NCI-H146 treated with DMSO at 0.1 percent for 48 hours (cell line): ENCODE data around the gene PRR3.

Experiments used
- DNase-seq: peaks from one replicate; lab custom pipeline; 2025; ENCODE audit not compliant: unreplicated experiment; lab: John Stamatoyannopoulos, UW

PRR3 gene

DNA sequence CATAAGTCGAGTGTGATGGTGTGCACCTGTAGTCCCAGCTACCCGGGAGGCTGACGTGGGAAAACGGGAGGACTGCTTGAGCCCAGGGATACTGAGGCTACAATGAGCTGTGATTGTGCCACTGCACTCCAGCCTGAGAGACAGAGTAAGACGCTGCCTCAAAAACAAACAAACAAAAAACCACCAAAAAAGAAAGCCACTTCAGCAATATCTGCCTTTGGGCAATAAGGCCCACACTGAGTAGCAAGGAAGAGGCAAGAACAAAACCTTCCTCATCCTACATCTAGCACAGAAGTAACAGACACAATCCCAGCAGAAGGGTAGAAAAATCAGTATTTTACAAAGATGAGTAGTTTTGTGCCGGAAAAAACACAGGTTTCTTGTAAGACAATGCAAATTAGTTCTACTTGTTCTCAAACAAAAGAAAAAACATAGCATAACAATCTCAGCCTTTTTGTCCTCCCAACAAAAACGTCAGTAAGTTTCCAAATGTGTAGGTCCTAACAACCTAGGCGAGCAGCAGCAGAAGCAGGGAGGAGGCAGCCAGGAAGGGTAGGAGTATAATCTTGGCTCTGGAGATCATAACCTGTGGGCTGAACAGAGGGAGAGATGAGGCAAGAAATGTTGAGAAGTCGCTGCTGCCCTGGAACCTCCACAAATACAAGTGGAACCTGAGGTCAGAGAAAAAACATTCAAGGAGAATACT lies 54.2 kb downstream of the PRR3 start:
- DNase-seq: no peak

DNA sequence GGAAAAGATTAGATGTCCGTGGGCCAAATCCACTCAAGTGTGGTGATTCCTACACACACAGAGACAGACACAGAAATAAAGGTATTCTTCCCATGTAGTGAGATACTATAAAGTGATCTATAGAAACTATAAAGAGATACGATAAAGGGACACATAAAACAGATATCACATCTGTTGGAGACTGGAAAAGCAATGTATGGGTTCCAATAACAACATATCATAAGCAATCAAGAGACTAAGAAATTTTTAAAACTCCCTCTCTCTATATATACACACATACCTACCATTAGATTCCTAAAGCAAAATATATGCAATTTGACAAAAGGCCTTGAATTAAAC lies 54.7 kb downstream of the PRR3 start:
- DNase-seq: no peak

DNA sequence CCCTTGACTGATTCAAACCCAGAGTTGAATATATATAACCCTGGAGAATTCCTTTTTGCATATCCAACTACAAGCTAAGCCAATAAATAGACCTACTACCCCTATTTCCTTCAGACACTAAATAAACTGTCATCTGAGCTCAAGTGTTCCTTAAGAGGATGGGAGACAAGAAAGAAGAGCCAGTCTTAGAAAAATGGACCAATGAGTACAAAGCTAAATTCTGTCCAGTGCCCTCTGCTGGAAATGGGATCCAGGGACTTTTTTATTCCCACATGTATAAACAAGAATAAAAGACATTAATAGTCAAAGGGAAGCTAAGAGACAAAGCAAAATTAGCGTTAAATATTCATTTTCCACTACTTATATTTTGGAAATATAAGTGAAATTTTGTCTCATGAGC lies 55.1 kb downstream of the PRR3 start:
- DNase-seq: no peak

DNA sequence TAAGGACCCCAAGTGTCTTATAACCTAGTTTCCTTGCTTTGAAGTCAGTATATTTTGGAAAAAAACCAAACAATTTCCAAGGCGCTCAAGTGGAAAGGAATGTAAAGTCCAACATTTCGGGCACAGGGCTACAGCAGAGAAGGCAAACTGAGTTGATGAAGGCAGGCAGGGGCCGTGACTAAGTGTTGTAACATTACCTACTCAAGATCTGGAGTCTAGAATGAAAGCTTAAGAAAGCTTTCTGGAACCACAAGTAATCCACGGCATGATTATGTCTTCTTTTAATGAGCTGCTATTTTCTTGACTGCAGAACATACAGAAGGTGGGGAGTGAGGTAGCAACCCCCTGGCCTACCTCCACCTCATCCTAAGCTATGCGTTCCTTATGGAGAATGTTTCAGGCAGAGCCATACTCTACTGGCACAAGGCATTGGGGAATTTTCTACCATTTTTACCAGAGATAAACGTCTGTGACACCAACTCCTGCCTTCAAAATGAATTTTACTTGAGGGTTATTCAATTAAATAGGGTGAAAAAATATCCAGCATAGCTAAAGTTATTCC lies 55.7 kb downstream of the PRR3 start:
- DNase-seq: no peak
